ENCODE measurements around the gene C19orf53.

Gene C19orf53

DNA sequence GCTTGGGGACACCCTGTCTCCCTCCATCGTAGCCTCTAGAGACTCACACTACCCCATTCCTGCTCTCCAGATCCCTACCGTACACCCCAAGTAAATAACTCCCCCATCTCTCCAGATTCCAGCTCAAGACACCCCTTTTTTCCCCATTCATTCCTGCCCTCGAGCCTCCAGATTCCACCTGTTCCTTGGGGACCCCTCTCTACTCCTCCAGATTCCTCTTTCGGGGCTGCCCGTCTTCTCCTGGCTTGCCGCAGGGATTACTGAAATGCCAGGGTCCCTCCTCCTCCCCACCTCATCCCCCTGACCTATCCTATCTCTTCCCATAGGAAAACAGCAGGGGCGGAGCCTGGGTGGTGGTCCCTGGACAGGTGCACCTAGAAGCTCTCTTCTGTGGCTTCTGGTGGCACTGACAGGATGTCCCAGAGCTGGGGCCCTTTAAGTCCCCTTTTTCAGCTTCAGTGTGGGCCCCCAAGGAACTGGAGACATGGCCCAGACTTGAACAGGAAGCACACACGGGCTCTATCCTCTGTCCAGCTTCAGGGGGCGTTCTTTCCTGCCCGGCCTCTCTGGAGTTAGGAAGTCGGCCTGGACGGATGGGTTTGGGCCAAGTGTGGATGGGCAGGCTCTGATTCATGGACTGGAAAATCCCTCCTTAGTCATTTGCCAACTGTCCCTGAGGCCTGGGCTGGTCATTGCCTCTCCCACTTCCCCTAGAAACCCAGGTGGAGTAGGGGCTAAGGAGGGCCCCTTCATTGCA, 22.2 kb downstream of the C19orf53 start:
- DNase-seq = no peak

DNA sequence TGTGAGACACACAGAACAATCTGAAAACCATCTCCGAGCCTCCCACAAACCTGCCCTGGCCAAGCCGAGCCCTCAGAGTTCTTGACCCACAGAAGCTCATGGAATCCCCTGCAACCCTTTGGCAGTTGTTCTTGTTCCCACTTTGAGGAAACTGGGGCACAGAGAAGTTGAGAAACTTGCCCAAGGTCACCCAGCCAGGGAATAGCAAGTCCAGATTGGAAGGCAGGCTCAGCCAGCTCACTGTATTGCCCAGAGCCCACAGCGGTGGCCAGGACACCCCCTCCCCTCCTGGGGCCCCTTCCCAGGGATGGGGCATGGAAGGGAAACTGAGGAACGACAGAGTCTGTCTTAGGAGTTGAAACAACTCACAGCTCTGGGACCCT, 22.8 kb downstream of the C19orf53 start:
- no peak for DNase-seq

DNA sequence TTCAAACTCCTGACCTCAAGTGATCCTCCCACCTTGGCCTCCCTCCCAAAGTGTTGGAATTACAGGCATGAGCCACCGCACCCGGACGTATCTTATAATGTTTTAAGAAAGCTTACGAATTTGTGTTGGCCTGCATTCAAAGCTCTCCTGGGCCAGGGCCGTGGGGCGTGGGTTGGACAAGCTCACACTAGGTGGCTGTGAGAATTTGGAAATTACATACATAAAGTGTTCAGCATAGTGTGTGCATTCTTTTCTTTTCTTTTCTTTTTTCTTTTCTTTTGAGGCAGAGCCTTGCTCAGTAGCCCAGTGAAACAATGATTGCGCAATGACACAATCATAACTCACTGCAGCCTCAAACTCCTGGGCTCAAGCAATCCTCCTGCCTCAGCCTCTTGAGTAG, 23.6 kb downstream of the C19orf53 start:
- no peak for DNase-seq

DNA sequence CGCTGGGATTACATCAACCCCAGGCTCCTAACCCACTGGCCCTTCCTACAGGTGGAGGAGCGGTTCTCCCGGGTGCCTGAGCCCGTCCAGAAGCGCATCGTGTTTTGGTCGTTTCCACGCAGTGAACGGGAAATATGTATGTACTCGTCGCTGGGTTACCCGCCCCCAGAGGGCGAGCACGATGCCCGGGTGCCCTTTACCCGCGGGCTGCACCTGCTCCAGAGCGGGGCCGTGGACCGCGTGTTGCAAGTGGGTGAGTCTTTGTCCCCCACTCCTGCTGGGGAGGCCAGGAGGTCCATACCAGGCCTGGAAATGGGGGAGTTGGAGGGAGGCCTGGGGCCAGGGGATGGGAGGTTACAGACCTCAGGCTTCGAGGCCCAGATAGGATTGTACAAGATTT, 25.4 kb downstream of the C19orf53 start:
- DNase-seq = no peak

DNA sequence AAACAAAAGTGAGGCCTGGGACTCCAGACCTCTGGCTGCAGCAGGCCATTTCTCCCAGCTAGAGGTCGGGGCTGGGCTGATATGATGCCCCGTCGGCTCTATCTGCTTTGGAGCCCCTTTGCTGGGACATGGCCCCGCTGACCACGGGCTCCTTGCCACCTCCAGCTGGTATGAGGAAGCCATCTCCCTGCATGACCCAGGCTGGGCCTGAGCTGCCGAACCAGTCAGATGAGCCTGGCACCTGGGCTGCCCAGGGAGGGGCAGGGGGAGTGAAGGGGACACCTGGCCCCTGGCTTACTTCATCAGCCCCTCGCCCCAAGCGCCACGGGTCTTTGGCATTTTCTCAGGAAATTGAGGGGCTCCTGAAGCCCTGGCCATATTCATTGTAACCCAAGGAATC, 28.8 kb downstream of the C19orf53 start:
- no peak for DNase-seq

DNA sequence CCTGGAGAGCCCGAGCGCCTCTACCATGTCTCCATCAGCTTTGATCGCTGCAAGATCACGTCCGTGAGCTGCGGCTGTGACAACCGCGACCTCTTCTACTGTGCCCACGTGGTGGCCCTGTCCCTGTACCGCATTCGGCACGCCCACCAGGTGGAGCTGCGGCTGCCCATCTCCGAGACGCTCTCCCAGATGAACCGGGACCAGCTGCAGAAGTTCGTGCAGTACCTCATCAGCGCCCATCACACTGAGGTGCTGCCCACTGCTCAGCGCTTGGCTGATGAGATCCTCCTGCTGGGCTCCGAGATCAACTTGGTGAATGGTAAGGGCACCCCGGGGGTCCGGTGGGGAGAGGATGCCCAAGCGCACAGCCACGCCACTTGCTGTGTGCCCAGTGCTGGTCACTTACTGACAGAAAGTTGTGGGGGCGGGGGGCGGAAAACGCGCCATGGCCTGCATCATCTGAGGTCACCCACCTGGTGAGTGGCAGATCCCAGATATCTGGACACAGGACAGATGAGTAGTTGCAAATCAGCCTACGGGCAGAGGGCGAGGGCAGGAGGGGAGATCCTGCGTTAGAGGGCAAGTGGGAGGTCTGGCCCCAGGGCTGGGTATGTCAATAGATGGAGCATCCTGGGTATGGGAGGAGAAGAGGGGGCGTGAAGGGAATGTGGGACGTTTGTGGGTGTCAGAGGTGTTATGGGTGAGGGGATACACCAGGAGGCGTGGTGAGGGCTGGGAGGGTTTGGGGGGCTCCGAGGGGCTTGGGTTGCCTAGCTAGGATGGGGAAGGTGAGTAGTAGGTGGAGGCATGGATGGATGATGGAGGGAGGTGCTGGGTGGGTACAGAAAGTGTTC, 30.8 kb downstream of the C19orf53 start:
- no peak for DNase-seq

DNA sequence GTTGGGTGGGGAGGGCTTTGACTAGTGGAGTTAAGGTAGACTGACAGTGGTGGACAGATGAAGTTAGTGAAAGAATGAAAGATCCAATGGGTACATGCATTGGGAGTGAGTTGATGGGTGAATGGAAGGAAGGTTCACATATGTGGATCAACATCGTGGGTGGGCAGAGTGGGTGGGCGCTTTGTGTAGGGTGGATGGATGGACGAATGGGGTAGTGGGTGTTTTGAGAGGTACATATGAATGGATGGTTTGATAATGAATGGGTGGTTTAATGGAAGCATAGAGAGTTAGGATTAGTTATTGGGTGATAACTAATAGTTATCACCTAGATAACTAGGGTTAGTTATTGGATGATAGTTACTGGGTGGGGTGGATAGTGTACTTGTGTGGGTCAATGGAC, 32.5 kb downstream of the C19orf53 start:
- no peak for DNase-seq

DNA sequence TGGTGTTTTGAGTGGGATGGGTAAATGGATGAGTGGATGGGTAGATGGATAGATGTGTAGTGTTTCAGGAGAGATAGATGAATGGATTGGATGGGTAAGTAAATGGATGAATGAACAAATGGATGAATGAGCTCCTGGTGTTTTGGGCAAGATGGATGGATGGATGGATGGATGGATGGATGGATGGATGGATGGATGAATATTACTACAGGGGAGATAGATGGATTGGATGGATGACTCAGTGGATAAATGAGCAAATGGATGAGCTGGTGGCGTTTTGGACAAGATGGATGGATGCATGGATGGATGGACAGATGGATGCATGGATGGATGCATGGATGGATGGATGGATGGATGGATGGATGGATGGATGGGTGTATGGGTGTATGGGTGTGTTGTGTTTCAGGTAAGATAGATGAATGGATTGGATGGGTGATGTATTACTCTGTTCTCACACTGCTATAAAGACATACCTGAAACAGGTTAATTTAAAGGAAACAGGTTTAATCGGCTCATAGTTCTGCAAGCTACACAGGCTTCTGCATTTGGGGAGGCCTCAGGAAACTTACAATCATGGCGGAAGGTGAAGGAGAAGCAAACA, 33.3 kb downstream of the C19orf53 start:
- no peak for DNase-seq

DNA sequence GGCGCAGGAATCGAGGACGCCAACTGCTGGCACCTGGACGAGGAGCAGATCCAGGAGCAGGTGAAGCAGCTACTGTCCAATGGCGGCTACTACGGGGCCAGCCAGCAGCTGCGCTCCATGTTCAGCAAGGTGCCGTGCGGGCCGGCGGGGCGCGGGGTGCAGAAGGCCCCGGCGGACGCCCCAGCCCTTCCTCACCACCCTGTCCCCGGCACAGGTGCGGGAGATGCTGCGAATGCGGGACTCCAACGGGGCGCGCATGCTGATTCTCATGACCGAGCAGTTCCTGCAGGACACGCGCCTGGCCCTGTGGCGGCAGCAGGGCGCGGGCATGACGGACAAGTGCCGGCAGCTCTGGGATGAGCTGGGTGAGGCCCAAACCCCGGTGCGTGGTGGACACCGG, 34.6 kb downstream of the C19orf53 start:
- DNase-seq = no peak

DNA sequence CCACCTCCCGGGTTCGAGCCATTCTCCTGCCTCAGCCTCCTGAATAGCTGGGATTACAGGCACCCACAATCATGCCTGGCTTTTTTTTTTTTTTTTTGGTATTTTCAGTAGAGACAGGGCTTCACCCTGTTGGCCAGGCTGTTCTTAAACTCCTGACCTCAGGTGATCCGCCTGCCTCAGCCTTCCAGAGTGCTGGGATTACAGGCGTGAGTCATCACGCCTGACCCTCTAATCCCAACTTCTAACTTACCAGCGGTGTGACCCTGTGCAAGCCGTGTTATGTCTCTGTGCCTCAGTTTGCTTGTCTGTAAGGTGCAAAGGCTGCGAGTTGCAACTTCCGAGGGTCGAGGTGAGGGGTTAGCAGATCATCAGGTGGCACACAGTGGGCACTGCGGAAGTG, 38.3 kb downstream of the C19orf53 start:
- DNase-seq = no peak

DNA sequence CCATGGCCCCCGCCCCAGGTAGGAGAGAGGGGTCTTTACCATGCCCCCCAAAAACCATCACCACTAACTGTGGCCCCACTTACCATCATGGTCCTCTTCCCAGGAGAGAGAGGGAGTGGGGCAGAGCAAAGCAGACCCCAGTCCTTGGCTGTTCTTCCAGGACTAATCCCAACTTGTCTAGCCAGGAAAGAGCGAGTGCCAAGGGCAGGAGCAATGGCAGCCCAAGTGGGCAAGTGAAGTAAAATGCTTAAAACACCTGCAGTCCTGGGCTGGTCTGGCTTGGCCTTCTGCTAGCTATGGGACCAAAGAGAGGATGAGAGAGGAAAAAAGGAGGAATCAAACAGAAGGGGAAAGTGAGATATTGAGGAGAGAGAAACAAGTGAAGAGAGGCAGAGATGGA, 38.9 kb downstream of the C19orf53 start:
- no peak for DNase-seq

DNA sequence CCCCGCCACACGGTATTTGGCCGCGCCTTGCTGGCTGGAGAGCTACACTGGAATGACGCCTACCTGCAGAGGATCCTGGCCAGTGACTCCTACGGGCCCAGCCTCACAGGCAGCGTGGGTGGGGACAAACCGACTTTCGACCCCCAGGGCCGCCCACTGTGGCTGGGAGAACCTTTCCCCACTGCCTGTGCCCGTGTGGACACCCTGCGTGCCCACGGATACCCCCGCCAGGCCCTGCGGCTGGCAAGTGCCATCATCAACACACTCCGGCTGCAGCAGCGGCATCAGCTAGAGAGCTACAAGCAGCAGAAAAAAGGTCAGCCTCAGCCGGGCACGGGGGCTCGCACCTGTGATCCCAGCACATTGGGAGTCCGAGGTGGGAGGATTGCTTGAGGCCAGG, 40.3 kb downstream of the C19orf53 start:
- DNase-seq = no peak

DNA sequence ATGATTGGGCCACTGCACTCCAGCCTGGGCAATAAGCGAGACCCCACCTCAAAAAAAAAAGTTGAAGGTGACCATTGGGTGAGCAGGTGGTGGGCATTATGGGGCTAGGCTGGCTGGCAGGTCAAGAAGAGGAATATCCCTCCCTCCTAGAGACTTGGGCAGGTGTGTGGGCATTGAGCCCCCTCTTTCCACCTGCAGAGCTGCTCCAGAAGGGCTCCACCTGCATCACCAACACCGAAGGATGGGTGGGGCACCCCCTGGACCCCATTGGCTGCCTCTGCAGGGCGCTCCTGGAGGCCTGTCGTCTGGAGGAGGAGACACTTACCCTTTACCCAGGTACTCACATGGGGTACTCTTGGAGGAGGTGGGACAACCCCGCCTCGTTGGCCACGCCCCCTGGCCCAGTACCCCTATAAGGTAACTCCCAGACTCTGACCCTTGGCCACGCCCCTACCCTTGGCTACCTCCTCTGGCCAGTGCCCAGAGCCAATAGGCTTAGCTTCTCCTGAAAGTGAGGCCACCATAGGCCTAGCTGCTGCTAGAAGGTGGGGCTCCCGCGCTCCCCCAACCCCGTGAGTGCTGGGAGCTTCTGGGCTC, 42.9 kb downstream of the C19orf53 start:
- no peak for DNase-seq

DNA sequence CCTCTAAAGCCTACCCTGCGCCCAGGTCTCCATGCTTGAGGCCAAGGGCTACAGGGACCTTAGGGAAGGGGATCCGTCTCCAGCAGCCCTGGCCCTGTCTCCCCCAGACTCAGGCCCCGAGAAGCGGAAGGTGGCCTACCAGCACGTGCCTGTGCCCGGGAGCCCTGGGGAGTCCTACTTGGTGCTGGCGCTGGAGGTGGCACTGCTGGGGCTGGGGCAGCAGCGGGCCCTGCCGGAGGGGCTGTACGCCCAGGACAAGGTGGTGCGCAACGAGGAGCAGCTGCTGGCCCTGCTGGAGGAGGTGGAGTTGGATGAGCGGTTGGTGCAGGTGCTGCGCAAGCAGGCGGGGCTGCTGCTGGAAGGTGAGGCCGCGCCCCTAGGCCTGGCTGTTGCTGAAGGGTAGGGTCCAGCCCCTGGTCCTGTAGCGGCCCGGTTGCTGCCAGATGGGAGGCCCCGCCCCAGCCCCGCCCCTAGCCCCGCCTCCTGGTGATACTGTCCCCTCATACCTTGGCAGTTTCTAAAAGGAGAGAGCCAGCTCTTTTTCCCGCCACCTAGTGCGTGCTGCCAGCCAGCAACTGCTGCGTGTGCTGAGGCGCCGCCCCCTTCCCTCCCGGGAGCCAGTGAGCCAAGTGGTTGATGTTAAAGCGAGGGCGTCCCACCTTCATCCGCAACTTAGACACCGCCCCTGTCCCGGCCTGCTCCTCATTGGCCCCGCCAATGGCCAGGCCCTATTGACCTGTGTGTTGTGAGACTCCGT, 43.5 kb downstream of the C19orf53 start:
- DNase-seq = no peak

DNA sequence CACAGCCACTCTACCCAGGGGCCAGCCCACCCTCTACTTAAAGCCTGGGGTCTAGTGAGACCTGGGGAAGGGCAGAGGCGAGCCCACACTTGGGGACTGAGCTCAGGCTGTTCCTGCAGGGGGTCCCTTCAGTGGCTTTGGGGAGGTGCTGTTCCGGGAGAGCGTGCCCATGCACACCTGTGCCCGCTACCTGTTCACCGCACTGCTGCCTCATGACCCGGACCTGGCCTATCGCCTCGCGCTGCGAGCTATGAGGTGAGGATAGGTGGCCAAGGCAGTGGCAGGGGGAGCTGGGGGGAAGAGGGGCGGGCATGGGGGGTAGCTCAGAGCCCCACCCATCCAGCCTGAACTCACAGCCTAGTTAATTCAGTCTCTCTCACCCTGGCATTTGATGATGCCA, 45.0 kb downstream of the C19orf53 start:
- no peak for DNase-seq

DNA sequence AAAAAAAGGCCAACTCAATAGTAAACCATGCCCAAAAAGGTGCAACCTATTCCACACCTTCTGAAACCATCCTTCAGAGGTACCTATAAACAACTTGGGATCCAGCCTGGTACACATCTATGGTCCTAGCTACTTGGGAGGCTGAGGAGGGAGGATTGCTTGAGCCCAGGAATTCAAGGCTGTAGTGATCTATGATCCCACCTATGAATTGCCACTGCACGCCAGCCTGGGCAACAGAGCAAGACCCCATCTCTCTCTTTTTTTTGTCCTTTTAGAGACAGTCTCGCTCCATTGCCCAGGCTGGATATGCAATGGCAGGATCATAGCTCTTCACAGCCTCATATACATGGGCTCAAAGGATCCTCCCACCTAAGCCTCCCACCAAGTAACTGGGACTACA, 47.0 kb downstream of the C19orf53 start:
- DNase-seq = no peak

DNA sequence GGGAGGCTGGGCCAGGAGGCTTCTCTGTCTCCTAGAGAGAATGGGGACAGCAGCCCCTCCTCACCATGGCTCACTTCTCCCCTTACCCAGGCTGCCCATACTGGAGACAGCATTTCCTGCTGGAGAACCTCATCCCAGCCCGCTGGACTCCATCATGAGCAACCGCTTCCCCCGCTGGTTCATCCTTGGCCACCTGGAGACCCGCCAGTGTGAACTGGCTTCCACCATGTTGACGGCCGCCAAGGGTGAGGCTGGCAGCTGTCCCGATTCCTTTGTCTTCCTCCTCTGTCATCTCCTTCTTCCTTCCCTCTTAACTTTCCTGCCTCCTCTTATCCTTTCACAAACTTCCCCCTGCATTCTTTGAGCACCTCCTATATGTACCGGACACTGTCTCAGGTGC, 49.0 kb downstream of the C19orf53 start:
- no peak for DNase-seq

DNA sequence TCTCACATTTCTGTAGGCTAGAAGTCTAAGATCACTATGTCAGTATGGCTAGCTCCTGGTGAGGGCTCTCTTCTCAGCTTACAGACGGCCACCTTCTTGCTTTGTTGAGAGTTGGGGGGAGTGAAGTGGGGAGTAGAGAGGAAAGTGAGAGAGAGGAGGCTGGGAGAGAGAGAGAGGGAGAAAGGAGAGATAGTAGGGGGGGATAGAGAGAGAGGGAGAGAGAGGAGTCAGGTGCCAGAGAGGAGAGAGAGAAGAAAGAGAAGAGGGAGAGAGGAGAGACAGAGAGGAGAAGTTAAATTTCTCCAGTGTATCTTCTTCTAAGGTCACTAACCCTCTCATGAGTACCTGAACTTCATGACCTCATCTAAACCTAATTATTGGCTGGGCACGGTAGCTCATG, 49.6 kb downstream of the C19orf53 start:
- no peak for DNase-seq

DNA sequence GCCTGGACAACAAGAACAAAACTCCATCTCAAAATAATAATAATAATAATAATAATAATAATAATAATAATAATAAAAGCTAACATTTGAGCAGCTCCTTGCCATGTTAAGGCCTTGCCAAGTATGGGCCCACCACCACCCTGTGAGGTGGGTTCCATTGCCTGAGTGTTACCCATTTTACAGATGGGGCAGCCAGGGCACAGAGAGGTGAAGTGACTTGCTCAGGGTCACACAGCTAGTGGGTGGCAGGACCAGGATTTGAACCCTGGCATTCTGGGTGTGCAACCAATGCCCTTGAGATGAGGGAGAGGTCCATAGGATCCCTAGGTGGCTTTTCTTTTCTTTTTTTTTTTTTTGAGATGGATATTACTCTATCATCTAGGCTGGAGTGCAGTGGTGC, 50.4 kb downstream of the C19orf53 start:
- DNase-seq = no peak

DNA sequence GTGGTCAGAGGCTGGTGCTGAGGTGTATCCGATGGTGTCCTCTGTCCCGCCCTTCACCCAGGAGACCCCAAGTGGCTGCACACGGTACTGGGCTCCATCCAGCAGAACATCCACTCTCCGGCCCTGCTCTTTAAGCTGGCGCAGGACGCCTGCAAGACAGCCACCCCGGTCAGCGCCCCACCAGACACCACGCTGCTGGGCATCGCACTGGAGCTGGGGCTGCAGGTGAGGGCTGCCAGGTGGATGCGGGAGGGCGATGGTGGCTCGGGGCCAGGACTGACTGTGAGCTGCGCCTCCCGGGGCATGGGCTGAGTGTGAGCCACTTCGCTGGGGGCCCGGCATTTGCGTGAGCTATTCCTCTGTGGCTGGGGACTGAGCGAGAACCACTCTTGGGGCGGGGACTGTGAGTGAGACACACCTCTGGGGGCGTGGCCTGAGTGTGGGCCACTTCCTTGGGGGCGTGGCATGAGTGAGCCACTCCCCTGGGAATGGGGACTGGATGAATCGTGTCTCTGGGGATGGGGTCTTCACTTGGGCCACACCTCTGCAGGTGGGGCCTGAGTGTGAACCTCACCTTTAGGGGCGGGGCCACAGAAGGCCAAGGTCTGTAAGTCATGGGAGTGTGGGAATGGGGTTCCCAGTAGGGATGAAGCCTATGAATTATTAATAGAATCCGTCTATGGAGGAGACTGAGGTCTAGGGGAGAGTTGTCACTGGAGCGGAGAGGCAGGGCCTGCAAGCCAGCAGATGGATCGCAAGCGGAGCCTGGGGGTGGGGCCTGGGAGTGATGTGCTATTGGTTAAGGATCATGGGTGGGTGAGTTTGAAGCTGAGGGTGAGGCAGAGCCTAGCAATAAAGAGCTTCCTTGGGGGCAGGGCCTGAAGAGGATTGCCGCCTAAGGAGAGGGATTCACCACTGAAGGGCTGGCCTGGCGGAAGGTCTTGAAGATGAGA, 51.5 kb downstream of the C19orf53 start:
- no peak for DNase-seq

DNA sequence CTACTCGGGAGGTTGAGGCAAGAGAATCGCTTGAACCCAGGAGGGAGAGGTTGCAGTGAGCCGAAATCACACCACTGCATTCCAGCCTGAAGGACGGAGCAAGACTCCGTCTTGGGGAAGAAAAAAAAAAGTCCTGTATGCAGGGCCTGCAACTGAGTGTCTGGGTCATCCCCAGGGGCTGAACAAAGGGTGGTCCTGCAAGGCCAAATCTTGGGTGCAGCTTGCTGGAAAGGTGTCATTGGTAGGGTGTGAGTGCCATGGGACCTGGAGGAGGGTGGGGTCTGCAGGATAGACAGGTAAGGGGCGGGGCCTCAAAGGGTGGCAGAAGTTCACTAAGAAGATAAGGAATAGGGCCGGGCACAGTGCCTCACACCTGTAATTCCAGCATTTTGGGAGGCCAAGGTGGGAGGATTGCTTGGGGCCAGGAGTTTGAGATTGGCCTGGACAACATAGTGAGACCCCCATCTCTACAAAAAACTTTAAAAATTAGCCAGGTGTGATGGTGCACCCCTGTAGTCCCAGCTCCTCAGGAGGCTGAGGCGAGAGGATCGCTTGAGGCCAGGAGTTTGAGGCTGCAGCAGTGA, 52.5 kb downstream of the C19orf53 start:
- no peak for DNase-seq
